T-helper 1 cell (primary cell): ENCODE data around the gene STAG3.
"Not testable (repeated sequence)": the region's sequence is repeated elsewhere in the genome, so short reads cannot be mapped to it uniquely, and the experiment has no call there.

Experiments
- DNase-seq, 5 donors: peaks; one replicate each; pipeline ENCODE4 v3.0.0-alpha.2; 2012 to 2020

STAG3 gene

DNA sequence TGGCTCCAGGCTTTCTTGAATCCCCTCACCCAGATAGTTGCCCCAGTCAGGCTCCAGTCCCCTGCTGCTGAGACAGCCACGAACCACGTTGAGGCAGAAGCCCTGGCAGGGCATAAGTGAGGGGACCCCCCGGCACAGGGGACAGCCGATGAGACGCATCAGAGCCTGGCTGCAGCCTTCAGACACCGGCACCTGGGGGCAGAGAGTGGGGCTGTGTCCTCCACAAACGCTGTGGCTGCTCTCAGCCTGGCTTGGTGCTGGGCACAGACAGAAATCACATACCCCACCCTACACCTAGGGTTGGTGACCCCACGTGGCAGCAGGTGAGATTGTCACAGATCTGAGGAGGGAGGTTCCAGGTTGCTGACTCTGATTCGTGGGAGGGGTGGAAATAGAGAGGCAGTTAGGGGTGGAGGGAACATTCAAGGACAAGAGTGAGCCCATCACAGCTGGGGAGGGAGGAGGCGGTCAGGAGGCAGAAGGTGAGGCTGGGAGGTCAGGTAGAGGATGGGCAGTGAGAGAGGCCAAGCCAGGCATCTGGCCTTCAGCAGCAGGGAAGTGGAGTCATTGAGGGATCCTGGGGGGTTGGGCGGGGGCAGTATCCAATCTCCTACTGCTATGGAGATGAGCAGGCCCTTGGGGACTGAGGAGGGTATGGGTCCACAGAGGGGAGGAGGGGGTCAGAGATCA lies 3.8 kb upstream of the STAG3 start:
- DNase-seq, result no peak

DNA sequence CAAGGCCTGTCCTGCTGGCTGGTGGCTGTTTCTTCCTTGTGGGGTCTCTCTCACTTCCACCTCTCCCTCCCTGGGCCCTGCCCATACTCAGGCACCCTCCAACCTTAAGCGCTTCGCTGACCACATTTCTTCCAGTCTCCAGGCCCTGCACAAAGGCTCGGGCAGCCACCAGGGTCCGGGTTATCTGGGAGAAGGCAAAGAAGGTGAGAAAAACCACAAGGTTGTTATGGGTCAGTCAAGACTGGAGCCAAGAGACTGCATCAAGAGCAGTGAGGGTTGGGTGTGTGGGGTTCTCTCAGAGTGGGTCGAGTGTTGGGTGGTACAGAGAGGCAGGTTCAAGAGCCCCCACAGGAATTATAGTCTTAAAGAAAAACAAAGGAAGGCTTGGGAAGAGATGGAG lies 3.1 kb upstream of the STAG3 start:
- no peak for DNase-seq

DNA sequence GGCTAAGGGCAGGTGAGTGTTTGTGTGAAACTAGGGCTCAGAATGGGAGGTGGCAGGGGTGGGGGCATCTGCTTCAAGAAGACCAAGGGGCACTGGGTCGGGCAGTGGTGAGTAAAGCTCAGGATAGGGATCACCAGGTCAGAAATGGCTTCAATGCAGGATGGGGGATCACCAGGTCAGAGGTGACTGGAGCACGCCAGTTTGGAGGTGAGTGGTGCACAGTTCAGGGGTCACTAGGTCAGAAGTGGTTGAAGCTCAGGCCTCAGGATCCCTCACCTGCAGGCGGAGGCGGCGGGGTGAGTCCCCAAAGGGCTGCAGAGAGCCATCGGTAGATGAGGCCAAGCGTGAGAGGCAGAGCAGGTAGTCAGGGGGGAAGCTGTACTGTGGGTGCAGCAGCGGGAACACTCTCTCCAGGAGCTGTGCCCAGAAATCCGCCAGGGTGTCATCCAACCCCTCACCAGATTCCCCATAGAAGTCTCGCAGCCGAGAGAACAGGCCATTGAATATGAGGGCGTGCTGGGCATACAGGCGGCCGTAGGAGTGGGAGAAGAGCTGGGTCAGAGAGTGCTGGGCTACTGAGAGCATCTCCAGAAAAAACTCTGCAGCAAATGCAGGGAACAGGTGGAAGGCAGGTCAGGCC lies 2.3 kb upstream of the STAG3 start:
- DNase-seq, result no peak

DNA sequence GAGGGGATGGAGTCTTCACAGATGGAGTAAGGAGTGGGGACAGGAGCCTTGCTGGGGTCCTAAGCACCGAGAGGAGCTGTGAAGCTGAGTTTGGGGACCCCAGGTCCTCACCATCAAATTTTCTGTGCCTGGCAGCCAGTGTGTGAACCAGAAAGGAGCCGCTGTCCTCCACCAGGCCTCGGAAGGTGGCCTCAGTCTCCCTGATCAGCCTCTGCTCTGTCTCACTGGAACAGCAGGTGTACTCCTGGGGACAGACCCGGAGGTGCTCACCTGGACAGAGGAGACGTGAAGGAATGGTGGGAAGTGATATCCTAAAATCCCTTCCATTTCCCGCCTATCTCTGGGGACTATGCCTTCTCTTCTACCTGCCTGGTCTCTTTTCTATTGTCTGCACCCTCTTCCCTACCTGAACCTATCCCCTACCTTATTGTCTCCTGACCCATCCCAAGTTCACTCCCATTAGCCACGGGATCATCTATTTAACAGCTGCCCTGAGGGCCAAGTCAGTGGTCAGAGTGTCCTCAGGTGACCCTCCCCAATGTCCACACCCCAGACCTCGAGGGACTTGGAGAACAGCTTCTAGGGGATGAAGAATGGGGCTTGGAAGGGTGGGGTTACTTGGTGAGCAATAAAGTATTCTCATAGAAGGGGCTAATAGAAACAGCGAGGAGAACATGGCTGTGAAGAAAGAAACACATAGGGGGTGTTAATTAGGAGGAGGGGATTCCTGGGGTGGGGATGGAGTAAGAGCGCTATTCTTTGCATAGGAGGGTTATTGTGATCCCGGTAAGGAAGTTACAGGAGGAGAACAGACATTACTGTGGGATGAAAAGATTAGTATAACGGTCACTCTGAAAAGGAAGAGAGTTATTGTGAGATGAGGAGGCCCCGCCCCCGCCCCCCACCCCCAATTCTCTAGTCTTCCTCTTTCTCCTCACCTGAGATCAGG lies 1.3 kb upstream of the STAG3 start:
- DNase-seq, result no peak

DNA sequence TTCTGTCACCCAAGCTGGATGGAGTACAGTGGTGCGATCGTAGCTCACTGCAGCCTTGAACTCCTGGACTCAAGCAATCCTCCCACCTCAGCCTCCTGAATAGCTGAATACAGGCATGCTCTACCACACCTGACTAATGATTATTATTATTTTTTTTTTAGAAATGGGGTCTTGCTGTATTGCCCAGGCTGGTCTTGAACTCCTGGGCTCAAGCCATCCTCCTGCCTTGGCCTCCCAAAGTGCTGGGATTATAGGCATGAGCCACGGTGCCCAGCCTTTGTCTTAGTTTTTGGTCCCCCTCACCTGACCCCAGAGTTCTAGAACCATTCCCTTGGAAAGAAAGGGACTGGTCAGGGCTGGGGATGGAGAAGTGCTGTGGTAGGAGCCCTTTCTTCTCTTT lies 2.4 kb downstream of the STAG3 start:
- DNase-seq, result not testable (repeated sequence)

DNA sequence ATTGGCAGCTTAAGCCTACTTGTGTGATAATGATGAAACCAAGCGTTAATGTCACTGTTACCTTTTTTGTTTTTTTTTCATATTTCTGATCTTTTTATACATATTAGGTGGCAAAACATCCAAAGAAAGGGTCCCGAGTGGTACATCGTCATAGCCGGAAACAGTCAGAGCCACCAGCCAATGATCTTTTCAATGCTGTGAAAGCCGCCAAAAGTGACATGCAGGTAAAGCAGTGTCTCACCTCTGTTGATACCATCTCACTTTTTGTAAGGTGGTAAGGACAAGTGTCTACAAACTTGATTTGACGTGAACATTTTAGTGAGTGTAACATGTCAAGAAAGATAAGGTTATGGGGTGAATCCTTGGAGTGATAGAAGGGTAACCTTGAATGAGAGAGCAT lies 4.9 kb downstream of the STAG3 start:
- DNase-seq, result peak in 1 of 5 donors; percentile 27

DNA sequence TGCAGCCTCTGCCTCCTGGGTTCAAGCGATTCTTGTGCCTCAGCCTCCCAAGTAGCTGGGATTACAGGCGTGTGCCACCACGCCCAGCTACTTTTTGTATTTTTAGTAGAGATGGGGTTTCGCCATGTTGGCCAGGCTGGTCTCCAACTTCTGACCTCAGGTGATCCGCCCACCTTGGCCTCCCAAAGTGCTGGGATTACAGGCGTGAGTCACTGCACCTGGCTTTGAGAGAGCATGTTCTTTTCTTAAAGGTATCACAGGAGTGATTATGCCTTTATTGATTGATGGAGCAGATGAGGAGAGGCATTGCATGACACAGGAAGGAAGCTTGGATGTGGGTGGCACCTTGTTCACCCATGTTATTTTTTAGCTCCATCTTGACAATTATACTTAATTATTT lies 5.4 kb downstream of the STAG3 start:
- not testable (repeated sequence) for DNase-seq

DNA sequence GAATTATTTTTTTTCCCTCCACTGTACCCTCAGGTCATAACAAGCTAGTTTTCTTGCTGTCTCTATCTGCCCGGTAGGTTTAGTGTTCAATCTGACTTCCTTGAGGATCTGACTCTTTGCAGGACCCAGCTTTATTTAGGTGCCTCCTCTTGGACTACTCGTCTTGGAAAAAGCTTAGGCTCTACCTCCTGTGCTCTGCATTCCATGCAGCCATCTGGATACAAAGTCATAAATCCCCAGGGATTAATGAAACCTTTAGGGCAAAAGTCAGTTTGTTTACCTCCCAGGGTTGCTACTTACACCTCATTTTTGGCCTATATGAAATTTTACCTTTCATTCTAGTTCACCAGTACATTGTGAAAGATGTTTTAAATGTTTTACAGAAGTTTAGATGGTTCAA lies 8.0 kb downstream of the STAG3 start:
- no peak for DNase-seq

DNA sequence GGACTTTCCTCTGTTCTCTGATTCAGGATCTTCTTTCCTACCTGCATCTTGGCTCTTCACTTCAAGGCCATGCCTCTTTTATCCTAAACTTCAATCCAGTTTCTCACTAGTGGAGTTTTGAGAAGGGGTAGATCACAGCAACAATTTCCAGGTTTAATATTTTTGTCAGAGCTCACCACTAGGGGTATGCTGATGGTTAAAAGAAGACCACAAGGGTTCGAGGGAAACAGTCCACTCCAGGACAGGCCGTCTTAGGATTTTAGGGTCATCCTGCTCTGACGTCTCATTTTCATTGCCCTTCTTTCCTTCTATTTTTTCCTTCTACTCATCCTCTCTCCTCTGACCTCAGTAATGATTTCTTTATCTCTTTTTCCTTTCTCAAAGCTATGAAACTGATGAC lies 11.3 kb downstream of the STAG3 start:
- DNase-seq, result no peak

DNA sequence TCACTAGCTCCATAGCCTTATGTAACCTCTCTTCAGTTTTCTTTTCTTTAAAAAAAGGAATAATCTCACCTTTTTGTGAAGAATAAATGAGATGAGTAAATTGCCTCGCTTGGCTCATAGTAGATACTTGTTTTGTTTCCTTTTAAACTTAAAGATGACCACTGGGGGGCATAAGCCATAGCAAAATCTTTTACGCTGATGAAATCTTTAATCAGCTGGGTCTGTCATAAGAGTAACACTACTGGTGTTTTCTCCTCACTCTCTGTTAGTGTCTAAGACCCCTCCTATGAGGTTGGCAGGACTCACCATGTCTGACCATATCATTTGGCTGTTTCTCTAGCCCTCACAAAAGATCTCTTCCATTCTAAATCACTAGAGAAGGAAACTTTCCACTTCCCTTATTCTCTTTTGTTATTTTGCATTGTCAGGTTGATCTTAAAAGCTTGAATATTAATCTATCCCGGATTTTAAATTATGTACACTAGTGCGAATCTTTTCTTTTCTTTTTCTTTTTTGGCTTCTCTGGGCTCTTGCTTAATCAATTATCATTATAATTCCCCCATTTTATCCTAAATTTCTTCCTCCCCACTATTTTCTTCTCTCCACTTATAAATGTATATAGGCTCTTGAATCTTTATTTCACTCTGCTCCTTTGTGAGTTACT lies 12.5 kb downstream of the STAG3 start:
- DNase-seq, result peak in 1 of 5 donors; percentile 78

DNA sequence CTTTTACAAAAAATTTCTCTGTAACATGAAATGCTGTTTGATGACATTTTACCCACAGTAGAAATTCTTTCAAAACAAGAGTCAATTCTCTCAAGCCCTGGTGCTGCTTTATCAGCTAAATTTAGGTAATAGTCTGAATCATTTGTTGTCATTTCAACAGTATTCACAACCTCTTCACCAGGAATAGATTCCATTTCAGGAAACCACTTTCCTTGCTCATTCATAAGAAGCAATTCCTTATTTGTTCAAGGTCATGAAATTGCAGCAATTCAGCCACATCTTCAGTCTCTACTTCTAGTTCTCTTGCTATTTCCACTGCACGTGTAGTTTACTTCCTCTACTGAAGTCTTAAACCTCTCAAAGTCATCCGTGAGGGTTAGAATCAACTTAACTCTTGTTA lies 14.1 kb downstream of the STAG3 start:
- DNase-seq, result no peak

DNA sequence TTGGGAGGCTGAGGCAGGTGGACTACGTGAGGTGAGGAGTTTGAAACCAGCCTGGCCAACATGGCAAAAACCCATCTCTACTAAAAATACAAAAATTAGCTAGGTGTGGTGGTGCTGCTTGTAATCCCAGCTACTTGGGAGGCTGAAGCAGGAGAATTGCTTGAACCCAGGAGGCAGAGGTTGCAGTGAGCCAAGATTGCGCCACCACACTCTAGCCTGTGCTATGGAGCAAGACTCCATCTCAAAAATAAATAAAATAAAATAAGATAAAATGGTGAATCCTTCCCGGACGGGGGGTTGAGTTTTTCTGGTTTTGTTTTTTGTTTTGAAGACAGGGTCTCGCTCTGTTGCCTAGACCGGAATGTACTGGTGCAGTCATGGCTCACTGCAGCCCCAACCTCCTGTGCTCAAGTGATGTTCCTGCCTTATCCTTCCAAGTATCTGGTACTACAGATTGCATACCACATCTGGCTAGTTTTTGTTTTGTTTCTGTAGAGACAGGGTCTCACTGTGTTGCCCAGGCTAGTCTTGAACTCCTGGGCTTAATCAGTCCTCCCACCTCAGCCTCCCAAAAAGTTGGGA lies 14.7 kb downstream of the STAG3 start:
- DNase-seq, result not testable (repeated sequence)

DNA sequence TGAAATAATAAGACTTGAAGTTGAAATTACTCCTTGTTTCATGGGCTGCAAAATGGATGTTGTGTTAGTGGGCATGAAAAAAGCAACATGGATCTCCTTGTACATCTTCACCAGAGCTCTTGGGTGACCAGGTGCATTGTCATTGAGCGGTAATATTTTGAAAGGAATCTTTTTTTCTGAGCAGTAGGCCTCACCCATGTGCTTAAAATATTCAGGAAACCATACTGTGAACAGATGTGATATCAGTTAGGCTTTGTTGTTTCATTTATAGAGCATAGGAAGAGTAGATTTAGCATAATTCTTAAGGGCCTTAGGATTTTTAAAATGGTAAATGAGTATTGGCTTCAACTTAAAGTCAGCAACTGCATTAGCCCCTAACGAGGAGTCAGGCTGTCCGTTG lies 15.3 kb downstream of the STAG3 start:
- no peak for DNase-seq

DNA sequence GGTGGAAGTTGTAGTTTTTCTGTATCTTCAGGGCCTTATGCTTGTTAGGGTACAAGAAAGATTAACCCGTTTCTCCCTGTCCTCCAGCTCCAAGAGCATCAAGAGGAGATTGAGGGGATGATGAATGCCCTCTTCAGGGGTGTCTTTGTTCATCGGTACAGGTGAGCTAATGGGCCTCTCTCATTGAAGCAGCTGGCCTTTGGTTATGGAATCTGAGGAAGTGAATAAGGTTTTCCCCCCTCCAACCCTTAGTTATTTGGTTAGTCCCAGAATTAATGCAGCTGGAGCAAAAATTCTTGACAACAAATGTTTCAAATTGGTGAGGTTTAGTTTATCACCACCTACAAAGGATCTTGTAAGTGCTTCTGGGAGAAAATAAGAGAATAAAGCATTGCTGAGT lies 17.5 kb downstream of the STAG3 start:
- DNase-seq, result no peak

DNA sequence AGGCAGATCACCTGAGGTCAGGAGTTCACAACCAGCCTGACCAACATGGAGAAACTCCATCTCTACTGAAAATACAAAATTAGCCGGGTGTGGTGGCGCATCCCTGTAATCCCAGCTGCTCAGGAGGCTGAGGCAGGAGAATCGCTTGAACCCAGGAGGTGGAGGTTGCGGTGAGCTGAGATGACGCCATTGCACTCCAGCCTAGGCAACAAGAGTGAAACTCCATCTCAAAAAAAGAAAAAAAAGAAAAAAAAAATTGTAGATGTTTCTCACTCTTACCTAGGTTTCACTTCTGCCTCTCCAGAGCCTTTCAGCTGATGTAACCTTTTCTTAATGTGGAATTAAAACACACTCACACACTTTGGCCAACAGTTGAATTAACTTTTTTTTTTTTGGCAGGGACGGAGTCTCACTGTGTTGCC lies 18.2 kb downstream of the STAG3 start:
- not testable (repeated sequence) for DNase-seq

DNA sequence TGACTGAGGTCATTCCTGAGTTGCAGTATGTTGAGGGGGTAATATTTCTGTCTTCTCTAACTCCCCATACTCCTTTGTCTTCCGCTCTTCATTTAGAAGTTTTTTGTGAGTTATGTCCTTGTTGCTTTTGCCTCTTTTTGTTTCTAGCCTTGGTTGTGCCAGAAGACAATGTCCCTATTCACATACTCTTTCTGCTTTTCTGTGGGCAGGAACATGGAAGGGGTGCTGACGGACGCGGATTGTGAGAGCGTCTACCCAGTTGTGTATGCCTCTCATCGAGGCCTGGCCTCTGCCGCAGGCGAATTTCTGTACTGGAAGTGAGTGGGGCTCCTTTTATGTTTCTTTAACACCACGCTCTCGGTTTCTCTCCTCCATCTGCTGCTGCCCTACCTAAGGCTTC lies 20.5 kb downstream of the STAG3 start:
- no peak for DNase-seq

DNA sequence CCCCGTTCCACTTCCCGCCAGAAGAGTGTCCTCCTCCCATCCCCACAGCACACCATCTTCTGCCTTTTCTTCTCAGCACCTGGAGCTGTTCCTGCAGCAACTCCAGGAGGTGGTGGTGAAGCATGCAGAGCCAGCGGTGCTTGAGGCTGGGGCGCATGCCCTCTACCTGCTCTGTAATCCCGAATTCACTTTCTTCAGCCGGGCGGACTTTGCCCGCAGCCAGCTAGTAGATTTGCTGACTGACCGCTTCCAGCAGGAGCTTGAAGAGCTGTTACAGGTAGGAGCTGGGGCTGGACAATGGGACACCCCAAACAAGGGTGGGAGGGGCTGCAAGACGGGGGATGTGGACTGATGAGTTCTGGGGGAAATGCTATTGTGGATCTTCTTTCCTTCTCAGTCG lies 23.0 kb downstream of the STAG3 start:
- DNase-seq, result no peak

DNA sequence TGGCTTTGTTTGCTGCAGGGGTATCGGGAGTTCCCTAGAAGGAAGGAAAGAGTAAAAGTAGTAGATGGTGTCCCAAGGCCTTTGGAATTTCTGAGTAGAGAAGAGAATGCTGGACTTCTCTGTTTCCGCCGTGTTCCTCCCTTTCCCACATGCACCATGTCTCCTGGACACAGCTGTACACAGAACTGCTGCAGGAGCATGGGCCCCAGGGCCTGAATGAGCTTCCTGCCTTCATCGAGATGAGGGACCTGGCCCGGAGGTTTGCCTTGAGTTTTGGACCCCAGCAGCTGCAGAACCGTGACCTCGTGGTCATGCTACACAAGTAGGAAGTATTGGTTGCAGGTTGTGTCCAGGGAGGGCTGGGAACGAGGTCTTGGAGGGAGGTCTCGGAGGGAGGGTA lies 26.7 kb downstream of the STAG3 start:
- DNase-seq, result no peak

DNA sequence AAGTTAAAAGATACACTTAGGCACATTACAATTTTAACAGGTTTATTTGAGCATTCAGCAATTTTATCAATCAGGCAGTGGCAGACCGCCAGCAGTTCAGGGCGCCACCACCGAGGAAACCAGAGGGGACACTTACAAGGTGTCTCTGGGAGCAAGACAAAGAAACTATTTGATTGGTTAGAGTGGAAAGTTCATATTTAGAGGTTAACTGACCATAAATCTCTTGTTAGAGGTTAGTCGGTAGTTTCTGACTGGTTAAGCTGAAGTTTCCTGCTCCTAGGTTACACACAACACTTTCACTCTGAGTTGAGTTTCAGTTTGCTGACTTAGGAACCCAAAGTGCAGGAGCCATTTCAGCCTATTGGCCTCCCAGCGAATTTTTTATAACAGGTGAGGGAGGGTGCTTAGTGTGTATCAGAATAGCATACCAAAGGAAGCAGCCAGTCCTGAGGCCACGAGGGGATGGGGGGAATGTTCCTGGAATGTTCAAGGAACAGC lies 31.2 kb downstream of the STAG3 start:
- peak in 2 of 5 donors; percentile 18 to 86 for DNase-seq

DNA sequence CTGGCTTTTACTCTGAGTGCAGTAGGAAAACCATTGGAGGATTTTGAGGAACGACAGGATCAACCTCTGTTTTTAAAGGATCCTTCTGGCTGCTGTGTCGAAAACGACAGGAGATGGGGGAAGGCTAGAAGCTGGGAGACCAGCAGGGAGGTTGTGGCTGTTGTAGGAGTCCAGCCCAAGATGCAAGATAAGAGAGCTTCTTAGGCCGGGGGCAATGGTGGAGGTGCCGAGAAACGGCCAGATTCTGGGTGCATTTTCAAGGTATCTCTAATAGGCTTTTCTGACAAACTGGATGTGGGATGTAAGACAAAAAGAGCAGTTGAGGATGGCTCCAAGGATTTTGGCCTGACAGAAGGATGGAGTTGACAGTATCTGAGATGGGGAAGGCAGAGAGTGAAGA lies 31.8 kb downstream of the STAG3 start:
- DNase-seq, result no peak

DNA sequence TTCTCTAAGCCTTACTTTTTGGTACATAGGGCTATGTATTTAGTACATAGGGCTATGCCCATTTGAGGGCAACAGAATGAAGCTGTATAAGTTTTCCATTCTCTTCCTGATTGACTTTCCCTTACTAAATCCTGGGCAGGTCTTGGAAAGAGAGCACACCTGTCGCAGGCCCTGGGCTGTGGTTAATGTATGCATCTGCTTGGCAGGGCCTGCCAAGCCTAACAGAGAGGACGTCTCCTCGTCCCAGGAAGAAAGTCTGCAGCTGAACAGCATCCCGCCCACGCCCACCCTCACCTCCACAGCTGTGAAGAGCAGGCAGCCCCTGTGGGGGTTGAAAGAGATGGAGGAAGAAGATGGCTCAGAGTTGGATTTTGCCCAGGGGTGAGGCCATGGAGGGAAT lies 33.1 kb downstream of the STAG3 start:
- no peak for DNase-seq

DNA sequence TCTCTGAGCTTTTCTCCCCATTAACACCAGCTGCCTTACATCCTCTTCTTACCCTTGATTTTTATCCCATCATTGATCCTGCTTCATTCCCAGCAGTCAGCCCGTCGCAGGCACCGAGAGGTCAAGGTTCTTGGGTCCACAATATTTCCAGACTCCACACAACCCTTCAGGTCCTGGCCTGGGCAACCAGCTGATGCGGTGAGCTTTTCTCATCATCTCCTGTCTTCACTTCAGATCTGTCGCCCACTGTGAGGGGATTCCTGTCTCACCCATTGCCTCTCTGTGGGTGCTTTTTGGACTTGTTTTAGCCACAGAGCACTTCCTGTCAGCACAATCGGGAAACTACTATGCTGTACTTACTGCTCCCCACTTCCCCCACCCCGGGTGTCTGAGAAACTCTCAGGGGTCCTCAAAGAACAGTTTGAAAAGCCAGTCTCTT lies 33.6 kb downstream of the STAG3 start:
- peak in 2 of 5 donors; percentile 14 to 65 for DNase-seq
